GM18498 (cell line): Measurements from ENCODE around the gene TMEM150A.
"Not testable (repeated sequence)": the region's sequence is repeated elsewhere in the genome, so short reads cannot be mapped to it uniquely, and the experiment has no call there.

ENCODE experiments used
- ATAC-seq: cut with Tn5 transposase; IDR thresholded peaks from one replicate; pipeline ENCODE4 v1.9.1; 2021; ENCODE audit warnings: mild to moderate bottlenecking, moderate library complexity; ENCODE audit not compliant: unreplicated experiment

Gene TMEM150A

GRCh38 chr2:85595301-85596025, 7.0 kb downstream of the TMEM150A start, which contains the start of gene RNF181:
Gene RNF181, plus strand, starts transcription at chr2:85595745. Its CDS starts 19 bp downstream, at chr2:85595764.
- ATAC-seq: peak; percentile 99

GRCh38 chr2:85594715-85595300, 7.7 kb downstream of the TMEM150A start:
- no peak for ATAC-seq

- no peak for ATAC-seq
Measured at GRCh38 chr2:85593023-85593422, 9.5 kb downstream of the TMEM150A start.

GRCh38 chr2:85592299-85592698, 10.2 kb downstream of the TMEM150A start:
- not testable (repeated sequence) for ATAC-seq

- no peak for ATAC-seq
Measured at GRCh38 chr2:85591563-85591962, 10.9 kb downstream of the TMEM150A start.

GRCh38 chr2:85590950-85591349, 11.5 kb downstream of the TMEM150A start:
- ATAC-seq: no peak

- no peak for ATAC-seq
Measured at GRCh38 chr2:85589982-85590791, 12.3 kb downstream of the TMEM150A start.

GRCh38 chr2:85589181-85589580, 13.3 kb downstream of the TMEM150A start:
- ATAC-seq: no peak

- ATAC-seq: no peak
Measured at GRCh38 chr2:85588645-85589044, 13.9 kb downstream of the TMEM150A start.

- no peak for ATAC-seq
Measured at GRCh38 chr2:85588236-85588635, 14.3 kb downstream of the TMEM150A start.

- ATAC-seq: no peak
Measured at GRCh38 chr2:85585781-85586105, 16.8 kb downstream of the TMEM150A start.

- peak; percentile 44 for ATAC-seq
Measured at GRCh38 chr2:85584857-85585780, 17.4 kb downstream of the TMEM150A start.

- ATAC-seq: peak; percentile 38
Measured at GRCh38 chr2:85584354-85584856, 18.1 kb downstream of the TMEM150A start, which contains the start of gene VAMP5. Gene VAMP5, plus strand, starts transcription at chr2:85584431. Its CDS starts 60 bp downstream, at chr2:85584491.

- ATAC-seq: peak; percentile 66
Measured at GRCh38 chr2:85583667-85584353, 18.7 kb downstream of the TMEM150A start.

- ATAC-seq: no peak
Measured at GRCh38 chr2:85582492-85582891, 20.0 kb downstream of the TMEM150A start.

GRCh38 chr2:85580206-85580605, 22.3 kb downstream of the TMEM150A start:
- ATAC-seq: no peak

- no peak for ATAC-seq
Measured at GRCh38 chr2:85579266-85579935, 23.1 kb downstream of the TMEM150A start.

- peak; percentile 57 for ATAC-seq
Measured at GRCh38 chr2:85578243-85579180, 24.0 kb downstream of the TMEM150A start.
